Measurements from ENCODE around the gene KIF12.

Gene KIF12

DNA sequence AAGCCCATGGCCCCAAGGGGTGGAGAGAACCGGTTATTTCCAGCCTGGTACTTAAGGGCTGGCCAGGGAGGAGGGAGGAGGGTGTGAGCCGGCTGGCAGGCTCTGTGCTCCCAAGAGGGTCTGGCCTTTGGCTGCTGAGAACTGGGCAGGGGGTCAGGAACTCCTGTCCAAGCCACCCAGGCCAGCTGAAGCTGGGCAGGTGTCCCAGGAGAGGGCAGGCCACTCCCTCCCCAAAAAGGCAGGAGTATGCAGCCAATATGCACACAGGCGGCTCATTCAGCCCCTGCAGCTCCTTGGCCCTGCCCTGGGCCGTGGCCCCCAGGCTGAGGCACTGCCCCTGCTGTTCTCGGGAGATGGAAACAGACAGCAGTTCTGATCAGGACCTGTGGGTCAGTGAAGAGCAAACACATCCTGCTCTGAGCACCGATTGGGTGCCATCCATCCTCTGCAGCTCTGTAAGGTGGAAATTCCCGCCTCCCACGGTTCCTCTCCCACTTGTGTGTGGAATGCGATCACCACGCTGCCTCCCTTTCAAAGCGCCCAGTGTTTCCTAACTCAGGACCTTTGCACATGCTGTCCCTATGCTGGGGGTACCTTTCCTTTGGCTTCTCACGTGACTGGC lies 17.1 kb upstream of the KIF12 start:
- Histone ChIP-seq H3K4me3 (ENCODE audit: low read length) (no peak overlapping the region), H3K9ac (ENCODE audit: low read length) (no peak overlapping the region), H2BK120ac (ENCODE audit: low read depth, low read length) (no peak overlapping the region), H2AK5ac (ENCODE audit: low read length) (no peak overlapping the region), H4K5ac (ENCODE audit: low read length) (no peak overlapping the region), H3K27ac (ENCODE audit: low read depth, low read length) (no peak overlapping the region), H3K18ac (ENCODE audit: low read length) (no peak overlapping the region), H3K4me2 (ENCODE audit: low read length) (no peak overlapping the region), H3K4me1 (ENCODE audit: control insufficient read depth, low read depth, low read length) (no peaks in the 10 kb centered on the region), H3K79me1 (ENCODE audit: low read length) (no peaks in the 10 kb centered on the region), H4K8ac (ENCODE audit: low read depth, low read length) (no peak overlapping the region), H3K27me3 (ENCODE audit: insufficient read depth, low read length, poor library complexity) (no peaks in the 10 kb centered on the region), H2BK5ac (ENCODE audit: low read length) (no peak overlapping the region), H3K79me2 (ENCODE audit: control insufficient read depth, insufficient read depth, low read length) (no peaks in the 10 kb centered on the region), H3K56ac (ENCODE audit: low read length) (no peak overlapping the region), H3K4ac (ENCODE audit: low read depth, low read length) (no peak overlapping the region), H3K36me3 (ENCODE audit: control insufficient read depth, insufficient read depth, low read length) (no peaks in the 10 kb centered on the region), H2BK15ac (replicated peaks; ENCODE audit: low read depth) (no peak overlapping the region), H3K23ac (ENCODE audit: low read length) (no peak overlapping the region)
- no peak for DNase-seq
- no CpG with 5 or more reads among the region's 12 CpGs for WGBS (ENCODE audit: extremely low coverage, insufficient coverage, low lambda C conversion rate)

DNA sequence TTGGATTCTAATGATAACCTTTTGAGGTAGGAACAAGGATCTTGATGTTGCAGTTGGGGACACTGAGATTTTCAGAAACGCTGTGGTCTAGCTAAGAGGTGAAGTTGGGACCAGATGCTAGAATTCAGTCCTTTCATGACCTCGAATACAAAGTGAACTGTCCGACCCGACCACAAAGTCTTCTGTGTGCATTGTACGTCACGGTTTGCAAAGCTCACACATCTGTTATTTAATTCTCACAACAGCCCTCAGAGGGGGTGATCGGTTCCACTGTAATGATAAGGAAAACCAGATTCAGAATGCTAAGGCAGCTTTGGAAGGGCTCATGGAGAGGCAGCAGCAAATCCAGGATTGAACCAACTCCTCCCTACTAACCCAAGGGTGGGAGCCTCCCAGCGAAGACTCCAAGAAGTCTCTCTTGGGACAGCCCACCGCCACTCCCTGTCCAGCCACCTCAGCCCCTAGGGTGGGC lies 16.6 kb upstream of the KIF12 start:
- Histone ChIP-seq H3K36me3 (ENCODE audit: control insufficient read depth, insufficient read depth, low read length) (no peaks in the 10 kb centered on the region), H3K27ac (ENCODE audit: low read depth, low read length) (no peak overlapping the region), H4K8ac (ENCODE audit: low read depth, low read length) (no peak overlapping the region), H2BK120ac (ENCODE audit: low read depth, low read length) (no peak overlapping the region), H3K27me3 (ENCODE audit: insufficient read depth, low read length, poor library complexity) (no peaks in the 10 kb centered on the region), H3K79me2 (ENCODE audit: control insufficient read depth, insufficient read depth, low read length) (no peaks in the 10 kb centered on the region), H2AK5ac (ENCODE audit: low read length) (no peak overlapping the region), H3K79me1 (ENCODE audit: low read length) (no peaks in the 10 kb centered on the region), H2BK5ac (ENCODE audit: low read length) (no peak overlapping the region), H3K4ac (ENCODE audit: low read depth, low read length) (no peak overlapping the region), H3K4me1 (ENCODE audit: control insufficient read depth, low read depth, low read length) (no peaks in the 10 kb centered on the region), H3K4me3 (ENCODE audit: low read length) (no peak overlapping the region), H3K18ac (ENCODE audit: low read length) (no peak overlapping the region), H3K56ac (ENCODE audit: low read length) (no peak overlapping the region), H3K23ac (ENCODE audit: low read length) (no peak overlapping the region), H4K5ac (ENCODE audit: low read length) (no peak overlapping the region), H2BK15ac (replicated peaks; ENCODE audit: low read depth) (no peak overlapping the region), H3K4me2 (ENCODE audit: low read length) (no peak overlapping the region), H3K9ac (ENCODE audit: low read length) (no peak overlapping the region)
- no CpG with 5 or more reads among the region's 9 CpGs for WGBS (ENCODE audit: extremely low coverage, insufficient coverage, low lambda C conversion rate)
- no peak for DNase-seq

DNA sequence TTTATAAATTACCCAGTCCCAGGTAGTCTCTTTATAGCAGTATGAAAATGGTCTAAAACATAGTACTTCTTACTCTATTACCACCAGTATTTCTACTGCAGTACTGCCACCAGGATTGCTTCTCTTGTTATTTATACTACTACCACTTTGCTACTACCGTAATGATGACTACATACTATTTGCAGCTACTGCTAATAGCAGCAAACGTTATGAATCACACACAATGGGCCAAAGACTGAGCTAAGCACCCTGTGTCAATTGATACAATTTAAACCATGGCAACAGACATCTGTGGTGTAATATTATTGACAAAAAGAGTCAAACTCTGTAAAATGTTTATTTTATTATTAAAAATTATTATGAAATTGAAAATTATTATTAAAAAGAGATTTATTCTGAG lies 15.3 kb upstream of the KIF12 start:
- Histone ChIP-seq H3K9ac (ENCODE audit: low read length) (no peak overlapping the region), H3K18ac (ENCODE audit: low read length) (no peak overlapping the region), H2BK15ac (replicated peaks; ENCODE audit: low read depth) (no peak overlapping the region), H3K27me3 (ENCODE audit: insufficient read depth, low read length, poor library complexity) (no peaks in the 10 kb centered on the region), H3K27ac (ENCODE audit: low read depth, low read length) (no peak overlapping the region), H3K79me1 (ENCODE audit: low read length) (no peaks in the 10 kb centered on the region), H3K4me2 (ENCODE audit: low read length) (no peak overlapping the region), H2AK5ac (ENCODE audit: low read length) (no peak overlapping the region), H2BK5ac (ENCODE audit: low read length) (no peak overlapping the region), H4K5ac (ENCODE audit: low read length) (no peak overlapping the region), H4K8ac (ENCODE audit: low read depth, low read length) (no peak overlapping the region), H3K4me3 (ENCODE audit: low read length) (no peak overlapping the region), H3K79me2 (ENCODE audit: control insufficient read depth, insufficient read depth, low read length) (no peaks in the 10 kb centered on the region), H3K23ac (ENCODE audit: low read length) (no peak overlapping the region), H3K4me1 (ENCODE audit: control insufficient read depth, low read depth, low read length) (no peaks in the 10 kb centered on the region), H2BK120ac (ENCODE audit: low read depth, low read length) (no peak overlapping the region), H3K56ac (ENCODE audit: low read length) (no peak overlapping the region), H3K36me3 (ENCODE audit: control insufficient read depth, insufficient read depth, low read length) (no peaks in the 10 kb centered on the region), H3K4ac (ENCODE audit: low read depth, low read length) (no peak overlapping the region)
- WGBS (ENCODE audit: extremely low coverage, insufficient coverage, low lambda C conversion rate), result no CpG with 5 or more reads among the region's 2 CpGs
- no peak for DNase-seq

DNA sequence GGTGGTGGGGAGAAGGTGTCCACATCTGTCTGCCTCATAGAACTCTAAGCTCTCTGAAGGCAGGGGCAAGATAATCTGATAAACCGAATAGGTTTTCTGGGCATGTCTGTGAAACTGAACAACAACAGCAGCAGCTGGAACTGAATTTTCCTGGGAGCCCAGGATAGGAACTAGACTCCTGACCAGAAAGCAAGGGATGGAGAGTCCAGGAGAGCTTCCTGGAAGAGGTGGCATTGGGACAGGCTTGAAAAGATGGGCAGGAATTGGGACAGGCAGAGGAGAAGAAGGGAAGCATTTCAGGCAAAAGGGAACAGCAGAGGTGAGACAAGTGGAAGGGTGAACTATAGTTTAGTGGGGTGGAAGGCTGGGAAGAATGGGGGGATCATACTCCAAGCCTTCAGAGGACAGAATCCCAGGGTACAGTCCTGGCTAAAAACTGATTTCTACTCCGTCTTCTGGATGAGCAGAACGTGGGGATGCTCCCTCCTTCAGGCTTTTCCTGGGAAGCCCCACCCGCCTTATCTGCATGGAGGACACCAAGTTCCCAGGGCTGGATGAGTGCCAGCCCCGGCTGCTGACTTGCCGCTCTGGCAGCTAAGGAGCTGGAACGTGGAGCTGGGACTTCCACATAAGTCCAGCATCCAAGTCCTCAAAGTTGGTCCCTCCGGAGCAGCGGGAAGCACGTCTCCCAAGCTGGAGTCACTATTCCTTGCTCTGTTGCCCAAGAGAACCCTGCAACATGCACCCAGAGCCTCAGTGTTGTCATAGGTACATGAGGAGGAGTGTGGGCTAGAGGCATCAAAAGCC lies 13.9 kb upstream of the KIF12 start:
- WGBS (ENCODE audit: extremely low coverage, insufficient coverage, low lambda C conversion rate), result no CpG with 5 or more reads among the region's 10 CpGs
- no peaks in the 10 kb centered on the region for H3K79me1 ChIP-seq (ENCODE audit: low read length)
- H3K27ac ChIP-seq (ENCODE audit: low read depth, low read length), result no peak overlapping the region

DNA sequence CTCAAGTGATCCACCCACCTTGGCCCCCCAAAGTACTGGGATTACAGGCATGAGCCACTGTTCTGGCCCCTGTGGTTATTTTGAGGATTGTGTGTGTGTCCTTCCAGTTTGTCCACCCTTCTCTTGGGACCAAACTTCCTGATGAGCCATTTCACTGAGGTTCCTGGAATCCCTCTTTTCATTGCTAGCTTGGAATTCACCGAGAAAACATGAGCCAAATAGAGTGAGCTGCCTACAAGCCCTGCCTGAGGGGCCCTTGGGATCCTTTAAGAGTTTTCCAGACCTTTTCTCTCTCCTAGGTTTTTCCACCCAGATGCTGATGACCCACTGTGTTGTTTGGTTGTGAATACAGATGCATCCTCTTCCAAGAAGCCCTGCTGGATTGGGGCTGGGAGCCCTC lies 13.2 kb upstream of the KIF12 start:
- Histone ChIP-seq H4K5ac (ENCODE audit: low read length) (no peak overlapping the region), H3K4ac (ENCODE audit: low read depth, low read length) (no peak overlapping the region), H3K4me3 (ENCODE audit: low read length) (no peak overlapping the region), H3K79me2 (ENCODE audit: control insufficient read depth, insufficient read depth, low read length) (no peaks in the 10 kb centered on the region), H3K4me1 (ENCODE audit: control insufficient read depth, low read depth, low read length) (no peaks in the 10 kb centered on the region), H3K79me1 (ENCODE audit: low read length) (no peaks in the 10 kb centered on the region), H3K36me3 (ENCODE audit: control insufficient read depth, insufficient read depth, low read length) (no peaks in the 10 kb centered on the region), H3K4me2 (ENCODE audit: low read length) (no peak overlapping the region), H2BK120ac (ENCODE audit: low read depth, low read length) (no peak overlapping the region), H3K18ac (ENCODE audit: low read length) (no peak overlapping the region), H3K23ac (ENCODE audit: low read length) (no peak overlapping the region), H2BK5ac (ENCODE audit: low read length) (no peak overlapping the region), H2AK5ac (ENCODE audit: low read length) (no peak overlapping the region), H2BK15ac (replicated peaks; ENCODE audit: low read depth) (no peak overlapping the region), H3K9ac (ENCODE audit: low read length) (no peak overlapping the region), H3K56ac (ENCODE audit: low read length) (no peak overlapping the region), H4K8ac (ENCODE audit: low read depth, low read length) (no peak overlapping the region), H3K27me3 (ENCODE audit: insufficient read depth, low read length, poor library complexity) (no peaks in the 10 kb centered on the region), H3K27ac (ENCODE audit: low read depth, low read length) (no peak overlapping the region)
- WGBS (ENCODE audit: extremely low coverage, insufficient coverage, low lambda C conversion rate), result no CpG with 5 or more reads among the region's 1 CpG
- no peak for DNase-seq

More for the DNA sequence above, 13.9 kb upstream of the KIF12 start:
- no peaks in the 10 kb centered on the region for H3K27me3 ChIP-seq (ENCODE audit: insufficient read depth, low read length, poor library complexity)
- no peak overlapping the region for H3K18ac ChIP-seq (ENCODE audit: low read length)
- H3K56ac ChIP-seq (ENCODE audit: low read length), result no peak overlapping the region
- no peak overlapping the region for H3K4ac ChIP-seq (ENCODE audit: low read depth, low read length)
- H4K8ac ChIP-seq (ENCODE audit: low read depth, low read length), result no peak overlapping the region
- no peak overlapping the region for H3K23ac ChIP-seq (ENCODE audit: low read length)
- no peaks in the 10 kb centered on the region for H3K36me3 ChIP-seq (ENCODE audit: control insufficient read depth, insufficient read depth, low read length)
- no peak overlapping the region for H3K9ac ChIP-seq (ENCODE audit: low read length)
- no peak overlapping the region for H2BK120ac ChIP-seq (ENCODE audit: low read depth, low read length)
- H2BK5ac ChIP-seq (ENCODE audit: low read length), result no peak overlapping the region
- H3K4me1 ChIP-seq (ENCODE audit: control insufficient read depth, low read depth, low read length), result no peaks in the 10 kb centered on the region
- H2AK5ac ChIP-seq (ENCODE audit: low read length), result no peak overlapping the region
- no peak overlapping the region for H2BK15ac ChIP-seq (replicated peaks; ENCODE audit: low read depth)
- no peak overlapping the region for H4K5ac ChIP-seq (ENCODE audit: low read length)
- H3K4me2 ChIP-seq (ENCODE audit: low read length), result no peak overlapping the region
- no peak overlapping the region for H3K4me3 ChIP-seq (ENCODE audit: low read length)
- no peak for DNase-seq
- H3K79me2 ChIP-seq (ENCODE audit: control insufficient read depth, insufficient read depth, low read length), result no peaks in the 10 kb centered on the region

All from mesendoderm (in vitro differentiated cells).